ENCODE results near the gene ZNF24.

ZNF24 gene

DNA sequence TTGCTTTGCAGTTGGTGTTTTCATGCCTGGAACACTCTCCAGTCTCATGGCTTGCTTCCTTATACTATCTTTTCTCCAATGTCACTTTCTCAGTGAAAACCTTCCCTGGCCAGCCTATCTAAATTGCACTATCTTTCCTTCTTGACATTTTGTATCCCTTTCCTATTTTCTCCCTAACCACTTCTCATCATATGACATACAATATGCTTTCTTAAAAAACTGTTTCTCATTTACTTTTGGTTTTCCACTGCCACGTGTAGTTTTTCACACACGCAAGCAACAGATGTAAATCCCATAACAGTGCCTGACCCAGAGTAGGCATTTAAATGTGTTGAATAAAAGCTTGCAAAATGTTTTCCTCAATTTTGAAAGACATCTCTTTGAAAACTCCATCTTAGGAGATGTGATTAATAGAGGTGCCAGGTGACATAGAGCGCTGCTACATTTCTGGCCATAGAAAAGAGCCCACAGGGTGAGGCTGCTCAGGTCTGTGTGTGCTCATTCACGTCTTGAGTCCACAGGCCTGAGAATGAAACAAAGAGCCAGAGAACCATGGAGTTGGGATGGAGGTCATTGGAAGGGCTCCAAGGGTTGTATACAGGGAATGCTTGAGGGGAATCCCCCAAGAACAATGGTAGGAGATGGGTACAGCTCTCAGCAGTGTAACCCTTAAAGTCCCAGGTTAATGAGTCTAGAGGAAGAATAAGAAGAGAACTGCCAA lies 12.7 kb downstream of the ZNF24 start:
- Histone ChIP-seq H3K36me3 (ENCODE audit: insufficient read depth, low read length) (peaks cover 44% of the 10 kb centered on the region), H4K20me1 (ENCODE audit: insufficient read depth, low read length) (no peaks in the 10 kb centered on the region), H3K4me2 (ENCODE audit: low read length) (no peak overlapping the region), H3K27ac (ENCODE audit: low read depth, low read length, poor library complexity, severe bottlenecking) (no peak overlapping the region), H3F3A (ENCODE audit: insufficient read depth, low read length) (no peaks in the 10 kb centered on the region), H3K9me2 (ENCODE audit: low read depth, low read length) (no peaks in the 10 kb centered on the region), H3K9me3 (ENCODE audit: low read length) (no peaks in the 10 kb centered on the region), H3K4me3 (ENCODE audit: low read depth, low read length, poor library complexity, severe bottlenecking) (no peak overlapping the region), H3K79me2 (ENCODE audit: insufficient read depth, low read length) (no peaks in the 10 kb centered on the region), H2AFZ (ENCODE audit: low read length) (no peak overlapping the region), H3K27me3 (ENCODE audit: insufficient read depth, low read length) (no peaks in the 10 kb centered on the region), H3K4me1 (ENCODE audit: insufficient read depth, low read length, severe bottlenecking) (no peaks in the 10 kb centered on the region), H3K9ac (ENCODE audit: low read length) (no peak overlapping the region)
- TF ChIP-seq EZH2 (IDR thresholded peaks at IDR 0.05; ENCODE audit: borderline replicate concordance, low read length) (no peak), CTCF (IDR thresholded peaks at IDR 0.05; ENCODE audit: low read length) (no peak)

GRCh38 chr18:35328868-35329267 lies 15.4 kb downstream of the ZNF24 start:
- Histone ChIP-seq H2AFZ (ENCODE audit: low read length) (no peak overlapping the region), H3F3A (ENCODE audit: insufficient read depth, low read length) (no peaks in the 10 kb centered on the region), H3K9ac (ENCODE audit: low read length) (no peak overlapping the region), H3K27me3 (ENCODE audit: insufficient read depth, low read length) (no peaks in the 10 kb centered on the region), H3K79me2 (ENCODE audit: insufficient read depth, low read length) (no peaks in the 10 kb centered on the region), H4K20me1 (ENCODE audit: insufficient read depth, low read length) (no peaks in the 10 kb centered on the region), H3K36me3 (ENCODE audit: insufficient read depth, low read length) (peaks cover 18% of the 10 kb centered on the region), H3K9me3 (ENCODE audit: low read length) (no peaks in the 10 kb centered on the region), H3K27ac (ENCODE audit: low read depth, low read length, poor library complexity, severe bottlenecking) (no peak overlapping the region), H3K4me2 (ENCODE audit: low read length) (no peak overlapping the region), H3K9me2 (ENCODE audit: low read depth, low read length) (no peaks in the 10 kb centered on the region), H3K4me1 (ENCODE audit: insufficient read depth, low read length, severe bottlenecking) (no peaks in the 10 kb centered on the region), H3K4me3 (ENCODE audit: low read depth, low read length, poor library complexity, severe bottlenecking) (no peak overlapping the region)
- TF ChIP-seq EZH2 (IDR thresholded peaks at IDR 0.05; ENCODE audit: borderline replicate concordance, low read length) (no peak), CTCF (IDR thresholded peaks at IDR 0.05; ENCODE audit: low read length) (no peak)

DNA sequence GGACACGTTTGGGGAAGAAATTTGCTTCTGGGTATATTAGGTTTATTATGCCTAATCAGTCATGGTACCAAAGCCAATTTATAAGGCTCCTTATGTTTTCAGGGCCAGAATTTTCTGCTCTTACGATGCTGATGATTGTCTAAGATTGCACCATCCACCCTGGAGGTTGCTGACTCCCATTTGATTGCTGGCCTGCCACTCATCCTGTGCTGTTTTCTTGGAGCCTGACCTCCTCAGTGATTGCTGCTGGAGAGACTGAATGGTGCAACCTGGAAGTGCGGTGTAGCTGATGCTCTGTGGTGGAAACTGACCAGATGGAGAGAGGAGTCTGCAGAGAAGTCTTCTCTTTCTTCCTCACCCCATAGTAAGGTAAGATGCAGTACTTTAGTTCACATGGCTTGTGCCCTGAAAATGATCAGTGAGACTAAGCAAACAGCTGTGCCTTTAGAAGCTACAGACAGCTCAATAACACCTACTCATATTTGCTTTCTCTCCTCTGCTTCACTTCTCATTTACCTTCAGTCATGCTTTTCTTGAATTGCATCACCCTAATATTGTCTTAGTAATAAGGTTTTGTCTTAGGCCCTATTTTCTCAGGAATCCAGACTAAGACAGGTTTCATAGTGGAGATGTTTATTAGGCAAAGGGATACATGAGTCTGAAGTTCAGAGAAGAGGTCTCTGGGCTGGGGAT lies 17.4 kb downstream of the ZNF24 start:
- H3K4me1 ChIP-seq (ENCODE audit: insufficient read depth, low read length, severe bottlenecking), result no peaks in the 10 kb centered on the region
- no peak overlapping the region for H2AFZ ChIP-seq (ENCODE audit: low read length)
- H3K4me2 ChIP-seq (ENCODE audit: low read length), result no peak overlapping the region
- no peaks in the 10 kb centered on the region for H3K36me3 ChIP-seq (ENCODE audit: insufficient read depth, low read length)
- no peaks in the 10 kb centered on the region for H3K27me3 ChIP-seq (ENCODE audit: insufficient read depth, low read length)
- no peak overlapping the region for H3K27ac ChIP-seq (ENCODE audit: low read depth, low read length, poor library complexity, severe bottlenecking)
- no peak overlapping the region for H3K9ac ChIP-seq (ENCODE audit: low read length)
- H3F3A ChIP-seq (ENCODE audit: insufficient read depth, low read length), result no peaks in the 10 kb centered on the region
- no peaks in the 10 kb centered on the region for H3K79me2 ChIP-seq (ENCODE audit: insufficient read depth, low read length)
- no peaks in the 10 kb centered on the region for H4K20me1 ChIP-seq (ENCODE audit: insufficient read depth, low read length)
- H3K9me2 ChIP-seq (ENCODE audit: low read depth, low read length), result no peaks in the 10 kb centered on the region
- no peak overlapping the region for H3K4me3 ChIP-seq (ENCODE audit: low read depth, low read length, poor library complexity, severe bottlenecking)
- no peaks in the 10 kb centered on the region for H3K9me3 ChIP-seq (ENCODE audit: low read length)
- TF ChIP-seq EZH2 (IDR thresholded peaks at IDR 0.05; ENCODE audit: borderline replicate concordance, low read length), result no peak
- no peak for TF ChIP-seq CTCF (IDR thresholded peaks at IDR 0.05; ENCODE audit: low read length)

Measured in OCI-LY1 (cell line).